B cell (primary cell): ENCODE data around the gene PPT1. TPM values are rescaled to one million over a fixed set of nuclear protein-coding genes. Genes with fewer than 3 reads are reported as not detected.
A peak's percentile ranks its signal among the peaks of the same experiment; 100 is the strongest.

Source experiments
- ATAC-seq: fragments of 200-7000 bp; cut with Tn5 transposase; one replicate; pipeline ENCODE4 v1.10.0; 2021; ENCODE audit warnings: low read depth, mild to moderate bottlenecking, moderate number of reproducible peaks, moderate library complexity
- CTCF ChIA-PET: fragments of 350-600 bp; sonication (Branson Sonifier 250); formaldehyde crosslinking; loops from one replicate; lab custom pipeline; 2021; ENCODE audit warnings: antibody characterized with exemption, inconsistent platforms; lab: Charles Lee
- POLR2A ChIA-PET: fragments of 350-600 bp; sonication (Branson Sonifier 250); formaldehyde crosslinking; loops from one replicate; lab custom pipeline; 2021; ENCODE audit warnings: antibody characterized with exemption; lab: Charles Lee
- DNase-seq: peaks from one replicate; pipeline ENCODE4 v3.0.0; 2013
- H2AFZ ChIP-seq: 2 replicates; pipeline ENCODE4 v1.6.1; 2012; ENCODE audit warnings: mild to moderate bottlenecking, low read depth, low read length; ENCODE audit not compliant: insufficient read depth, poor library complexity, severe bottlenecking
- H3K27ac ChIP-seq, 2 donors: 1 replicate in 1 of 2; 2 replicates in 1 of 2; pipeline ENCODE4 v1.5.1; 2012 to 2013; ENCODE audit warnings: low read length in 2 of 2, mild to moderate bottlenecking in 2 of 2, moderate library complexity in 1 of 2
- H3K27me3 ChIP-seq, 4 experiments: fragments of 200-600 bp in 1 of 4; sonication (generic) in 1 of 4; replicated peaks in 1 of 4; 1 replicate in 2 of 4; 2 replicates in 2 of 4; pipeline versions ENCODE4 v1.6.1 to v1.7.0; 2013 to 2016; ENCODE audit warnings: low read length in 3 of 4, mild to moderate bottlenecking in 2 of 4, mixed read lengths in 1 of 4, moderate library complexity in 1 of 4; ENCODE audit not compliant: insufficient read depth in 4 of 4, control insufficient read depth in 3 of 4; ENCODE audit errors: control extremely low read depth in 1 of 4
- H3K36me3 ChIP-seq, 2 experiments: replicated peaks in 1 of 2; 1 replicate in 1 of 2; 2 replicates in 1 of 2; pipeline versions ENCODE4 v1.6.1 to v1.7.1; 2013; ENCODE audit warnings: low read length in 1 of 2; ENCODE audit not compliant: insufficient read depth in 2 of 2, control insufficient read depth in 1 of 2; ENCODE audit errors: control extremely low read depth in 1 of 2, extremely low read depth in 1 of 2
- H3K4me1 ChIP-seq, 2 donors: fragments of 200-600 bp in 1 of 2; sonication (generic) in 1 of 2; 1 replicate in 1 of 2; 2 replicates in 1 of 2; pipeline versions ENCODE4 v1.5.1 to v1.6.1; 2013 to 2017; ENCODE audit warnings: low read length in 2 of 2; ENCODE audit not compliant: control insufficient read depth in 2 of 2, insufficient read depth in 2 of 2
- H3K4me2 ChIP-seq: replicated peaks from 2 replicates; pipeline ENCODE3; 2012; ENCODE audit warnings: mild to moderate bottlenecking, low read depth, low read length; ENCODE audit not compliant: poor library complexity, severe bottlenecking
- H3K4me3 ChIP-seq, 5 experiments: fragments of 200-600 bp in 1 of 5; sonication (generic) in 1 of 5; 1 replicate in 3 of 5; 2 replicates in 2 of 5; pipeline versions ENCODE4 v1.5.1 to v1.7.0; 2011 to 2016; ENCODE audit warnings: low read length in 4 of 5, mild to moderate bottlenecking in 4 of 5, low read depth in 2 of 5, control low read depth in 1 of 5, moderate library complexity in 1 of 5; ENCODE audit not compliant: insufficient read depth in 1 of 5; ENCODE audit errors: control extremely low read depth in 1 of 5, extremely low read depth in 1 of 5
- H3K79me2 ChIP-seq: fragments of 200-600 bp; sonication (generic); one replicate; pipeline ENCODE4 v1.6.0; 2016; ENCODE audit warnings: low read length; ENCODE audit not compliant: control insufficient read depth, insufficient read depth
- H3K9ac ChIP-seq: fragments of 200-600 bp; sonication (generic); 2 replicates; pipeline ENCODE4 v1.6.1; 2017; ENCODE audit warnings: mild to moderate bottlenecking, low read length, moderate library complexity
- H3K9me3 ChIP-seq, 3 donors: one replicate each; pipeline versions ENCODE4 v1.6.1 to v1.7.1; 2013; ENCODE audit warnings: low read length in 2 of 3; ENCODE audit not compliant: control insufficient read depth in 2 of 3, insufficient read depth in 1 of 3; ENCODE audit errors: control extremely low read depth in 1 of 3
- H4K20me1 ChIP-seq: 2 replicates; pipeline ENCODE4 v1.6.0; 2012; ENCODE audit warnings: mild to moderate bottlenecking, low read length; ENCODE audit not compliant: insufficient read depth, control insufficient read depth, poor library complexity, severe bottlenecking
- H3K27ac Mint-ChIP-seq: one replicate; pipeline ENCODE4 v1.8.0; 2021; ENCODE audit warnings: mixed read lengths
- H3K27me3 Mint-ChIP-seq: one replicate; pipeline ENCODE4 v1.8.0; 2021; ENCODE audit warnings: mixed read lengths
- H3K4me1 Mint-ChIP-seq: one replicate; pipeline ENCODE4 v1.8.0; 2021; ENCODE audit warnings: mixed read lengths
- H3K4me3 Mint-ChIP-seq: one replicate; pipeline ENCODE4 v1.8.0; 2021; ENCODE audit warnings: mixed read lengths
- H3K9me3 Mint-ChIP-seq: one replicate; pipeline ENCODE4 v1.8.0; 2022; ENCODE audit warnings: mixed read lengths; ENCODE audit not compliant: insufficient read depth
- EZH2 ChIP-seq: IDR thresholded peaks from 2 replicates; pipeline ENCODE4 v1.6.1; 2012; ENCODE audit warnings: borderline replicate concordance, low read depth, mild to moderate bottlenecking, moderate library complexity, low read length; ENCODE audit not compliant: insufficient read depth, poor library complexity, severe bottlenecking
- WGBS: methylation state at CpG from one replicate; pipeline ENCODE4 v1.1.5; 2013; ENCODE audit warnings: missing lambda C conversion rate; ENCODE audit not compliant: insufficient coverage; 5-methylcytosine and 5-hydroxymethylcytosine counted together
- intact Hi-C: fragments of 100-400 bp; cut with micrococcal nuclease; formaldehyde crosslinking; loops from one replicate; pipeline ENCODE4 v1.10.0; 2022
- polyA plus RNA-seq: library from polyadenylated mRNA; depleted of rRNA; stranded (reverse); fragments of >200 nt; gene quantifications from 2 replicates; pipeline ENCODE4 v1.2.3, GENCODE V29; 2012
- total RNA-seq, 2 donors: library from RNA; stranded (reverse); fragments of 120-200 nt in 1 of 2; gene quantifications; 1 replicate in 1 of 2; 2 replicates in 1 of 2; pipeline versions ENCODE4 v1.2.3 to v1.2.4, GENCODE V29; 2013 to 2022
- TF ChIP-seq, protein P1 (sequence below): fragments of 200-600 bp; IDR thresholded peaks from one replicate; pipeline ENCODE4 v1.8.0; 2022; ENCODE audit warnings: antibody characterized with exemption, mild to moderate bottlenecking

The PPT1 gene
- total and polyA plus RNA-seq, 2 donors (not counting 1 experiment from before 2014, with no cell fraction given) = 10.4 to 38.2 TPM

DNA sequence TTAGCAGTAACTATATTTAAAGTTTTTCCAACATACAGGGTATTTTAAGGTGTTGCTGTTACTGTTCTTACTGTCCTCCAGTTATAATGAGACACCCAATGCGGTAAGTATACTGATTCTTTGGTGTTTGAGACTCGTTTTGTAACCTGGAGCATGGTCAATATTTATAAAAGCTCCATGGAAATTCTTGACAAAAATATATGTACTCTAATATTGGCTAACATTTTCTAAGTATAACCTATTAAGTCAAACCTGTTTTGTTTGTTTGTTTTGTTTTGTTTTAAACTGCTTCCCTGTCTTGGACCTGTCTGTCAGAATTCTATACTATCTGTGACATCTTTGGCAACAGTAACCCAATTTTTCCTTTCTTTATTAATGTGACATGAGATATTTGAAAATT, 72.4 kb downstream of the PPT1 start:
- no peak overlapping the region for H3K4me3 Mint-ChIP-seq
- WGBS = no CpG with 5 or more reads among the region's 2 CpGs
- H3K4me1 Mint-ChIP-seq = peaks cover 15% of the 10 kb centered on the region

DNA sequence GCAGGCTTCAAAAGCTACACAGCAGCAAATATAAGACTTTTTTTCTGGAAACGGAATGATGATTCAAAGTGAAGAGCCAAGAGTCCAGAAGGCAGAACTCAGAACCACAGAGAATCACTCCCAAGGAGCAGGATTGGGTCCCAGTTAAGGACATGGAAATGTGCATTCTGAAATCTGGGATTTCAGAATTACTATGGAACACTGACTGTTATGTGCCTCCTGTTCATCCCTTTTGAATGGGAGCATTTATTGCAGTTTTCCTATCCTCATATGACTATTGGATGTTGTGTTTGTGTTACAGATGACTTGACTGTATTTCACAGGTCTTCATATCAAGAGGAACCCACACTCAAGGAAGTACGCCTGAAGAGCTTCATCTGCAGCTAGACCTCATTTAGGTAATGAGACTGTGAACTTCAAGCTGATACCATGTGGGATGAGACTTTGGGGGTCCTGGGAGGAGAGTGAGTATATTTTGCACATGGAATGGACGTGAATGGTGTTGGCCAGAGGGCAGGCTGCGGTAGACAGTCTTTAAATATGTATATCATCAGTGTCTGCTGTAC, 73.6 kb downstream of the PPT1 start:
- CTCF ChIA-PET = interaction anchor here (0.7 to 1.6 kb wide), 4 partner anchors 9 to 160 kb away, joined by 3 to 6 read pairs (median 5); no protein-coding TSS in a partner anchor
- H3K4me3 Mint-ChIP-seq = peak overlapping the region; percentile 47
- 100% methylated on average over 1 of the region's 4 CpGs for WGBS

More for the DNA sequence above, 72.4 kb downstream of the PPT1 start:
- H3K79me2 ChIP-seq = peaks cover 4% of the 10 kb centered on the region
- H3K9ac ChIP-seq = no peak overlapping the region
- H3K27ac Mint-ChIP-seq = no peak overlapping the region
- DNase-seq = no peak
- H3K36me3 ChIP-seq = no peaks in the 10 kb centered on the region
- H3K9me3 ChIP-seq = peaks cover 0 to 9% (median 5%) of the 10 kb centered on the region in 3 donors
- no peak overlapping the region for H3K4me3 ChIP-seq
- H2AFZ ChIP-seq = no peak overlapping the region
- ChIA-PET CTCF (interaction anchor here (1.0 to 1.6 kb wide), 2 partner anchors 9 to 51 kb away, joined by 3 to 5 read pairs; no protein-coding TSS in a partner anchor), POLR2A (interaction anchor here (0.6 to 1.1 kb wide), 2 partner anchors 10 to 51 kb away, joined by 3 to 4 read pairs; no protein-coding TSS in a partner anchor)
- peaks cover 20 to 25% of the 10 kb centered on the region in 2 donors for H3K4me1 ChIP-seq
- no peaks in the 10 kb centered on the region for H3K9me3 Mint-ChIP-seq
- intact Hi-C loops = no loop called here
- TF ChIP-seq EZH2 = no peak
- TF ChIP-seq, protein P1, sequence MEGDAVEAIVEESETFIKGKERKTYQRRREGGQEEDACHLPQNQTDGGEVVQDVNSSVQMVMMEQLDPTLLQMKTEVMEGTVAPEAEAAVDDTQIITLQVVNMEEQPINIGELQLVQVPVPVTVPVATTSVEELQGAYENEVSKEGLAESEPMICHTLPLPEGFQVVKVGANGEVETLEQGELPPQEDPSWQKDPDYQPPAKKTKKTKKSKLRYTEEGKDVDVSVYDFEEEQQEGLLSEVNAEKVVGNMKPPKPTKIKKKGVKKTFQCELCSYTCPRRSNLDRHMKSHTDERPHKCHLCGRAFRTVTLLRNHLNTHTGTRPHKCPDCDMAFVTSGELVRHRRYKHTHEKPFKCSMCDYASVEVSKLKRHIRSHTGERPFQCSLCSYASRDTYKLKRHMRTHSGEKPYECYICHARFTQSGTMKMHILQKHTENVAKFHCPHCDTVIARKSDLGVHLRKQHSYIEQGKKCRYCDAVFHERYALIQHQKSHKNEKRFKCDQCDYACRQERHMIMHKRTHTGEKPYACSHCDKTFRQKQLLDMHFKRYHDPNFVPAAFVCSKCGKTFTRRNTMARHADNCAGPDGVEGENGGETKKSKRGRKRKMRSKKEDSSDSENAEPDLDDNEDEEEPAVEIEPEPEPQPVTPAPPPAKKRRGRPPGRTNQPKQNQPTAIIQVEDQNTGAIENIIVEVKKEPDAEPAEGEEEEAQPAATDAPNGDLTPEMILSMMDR = no peak
- no peak for ATAC-seq
- H4K20me1 ChIP-seq = no peaks in the 10 kb centered on the region
- H3K27me3 Mint-ChIP-seq = no peaks in the 10 kb centered on the region
- H3K4me2 ChIP-seq = no peak overlapping the region
- no peaks in the 10 kb centered on the region for H3K27me3 ChIP-seq
- no peak overlapping the region for H3K27ac ChIP-seq

More for the DNA sequence above, 73.6 kb downstream of the PPT1 start:
- peaks cover 16 to 21% of the 10 kb centered on the region in 2 donors for H3K4me1 ChIP-seq
- H2AFZ ChIP-seq = no peak overlapping the region
- peak overlapping the region; percentile 33 for H3K9ac ChIP-seq
- peaks cover 0 to 11% (median 5%) of the 10 kb centered on the region in 3 donors for H3K9me3 ChIP-seq
- H3K4me2 ChIP-seq = peak overlapping the region; percentile 53
- H3K27ac Mint-ChIP-seq = peak overlapping the region; percentile 43
- DNase-seq = peak; percentile 41
- no peaks in the 10 kb centered on the region for H3K27me3 ChIP-seq
- intact Hi-C loops = no loop called here
- H3K79me2 ChIP-seq = peaks cover 4% of the 10 kb centered on the region
- no peaks in the 10 kb centered on the region for H3K36me3 ChIP-seq
- no peak for TF ChIP-seq EZH2
- TF ChIP-seq, protein P1 = no peak
- no peaks in the 10 kb centered on the region for H3K9me3 Mint-ChIP-seq
- POLR2A ChIA-PET = interaction anchor here (1.1 kb wide), 1 partner anchor 12 kb away, joined by 3 read pairs; no protein-coding TSS in a partner anchor
- H3K4me3 ChIP-seq = no peak overlapping the region
- H4K20me1 ChIP-seq = no peaks in the 10 kb centered on the region
- no peaks in the 10 kb centered on the region for H3K27me3 Mint-ChIP-seq
- H3K27ac ChIP-seq = no peak overlapping the region
- H3K4me1 Mint-ChIP-seq = peaks cover 11% of the 10 kb centered on the region
- ATAC-seq = peak; percentile 24
